IMR-90 (cell line): ENCODE data around the gene DNAJC27. TPM values are rescaled to one million over a fixed set of nuclear protein-coding genes. Genes with fewer than 3 reads are reported as not detected.

ENCODE experiments used
- ATAC-seq: fragments of 200-7000 bp; cut with Tn5 transposase; 2 replicates; pipeline ENCODE4 v1.9.1; 2020; ENCODE audit warnings: low read depth, mild to moderate bottlenecking, moderate library complexity
- BruUV-seq: library from RNA; stranded (reverse); fragments of 400-500 nt; replicated peaks from 2 replicates; lab custom pipeline; 2021; lab: Mats Ljungman, UMichigan
- CTCF ChIA-PET: fragments of 300-600 bp; formaldehyde crosslinking; extraction: SDS; loops from one replicate; lab custom pipeline; 2021; ENCODE audit warnings: antibody characterized with exemption; lab: Yijun Ruan, JAX
- POLR2A ChIA-PET: fragments of 300-600 bp; sonication (Branson Sonifier 250); formaldehyde crosslinking; loops from one replicate; lab custom pipeline; 2022; ENCODE audit warnings: antibody characterized with exemption; ENCODE audit not compliant: unreplicated experiment; lab: Charles Lee
- DNase-seq: peaks from one replicate; pipeline ENCODE4 v3.0.0; 2013
- H2AFZ ChIP-seq: replicated peaks from 2 replicates; pipeline ENCODE3; 2013; ENCODE audit warnings: low read length, mild to moderate bottlenecking; ENCODE audit not compliant: poor library complexity
- H2AK5ac ChIP-seq: 2 replicates; pipeline ENCODE4 v1.6.1; 2013; ENCODE audit warnings: low read depth, low read length, inconsistent platforms
- H2AK9ac ChIP-seq: replicated peaks from 2 replicates; pipeline ENCODE3; 2013; ENCODE audit warnings: mild to moderate bottlenecking, low read depth, low read length, moderate library complexity; ENCODE audit not compliant: poor library complexity
- H2BK120ac ChIP-seq: 2 replicates; pipeline ENCODE4 v1.6.1; 2013; ENCODE audit warnings: low read depth, low read length, inconsistent platforms
- H2BK15ac ChIP-seq: 3 replicates; pipeline ENCODE4 v1.6.1; 2013; ENCODE audit warnings: low read depth, low read length, inconsistent platforms
- H2BK20ac ChIP-seq: 2 replicates; pipeline ENCODE4 v1.6.1; 2013; ENCODE audit warnings: low read depth, mild to moderate bottlenecking, inconsistent platforms, low read length, moderate library complexity
- H2BK5ac ChIP-seq: 2 replicates; pipeline ENCODE4 v1.6.1; 2013; ENCODE audit warnings: mild to moderate bottlenecking, low read depth, low read length, inconsistent platforms; ENCODE audit not compliant: poor library complexity, severe bottlenecking
- H3K14ac ChIP-seq: replicated peaks from 2 replicates; pipeline ENCODE4 v1.6.1; 2013; ENCODE audit warnings: low read depth, low read length, inconsistent platforms
- H3K18ac ChIP-seq: 2 replicates; pipeline ENCODE4 v1.6.1; 2013; ENCODE audit warnings: low read depth, low read length, control low read depth
- H3K23ac ChIP-seq: 2 replicates; pipeline ENCODE4 v1.6.1; 2013; ENCODE audit warnings: low read depth, low read length, inconsistent platforms
- H3K27ac ChIP-seq: 2 replicates; pipeline ENCODE4 v1.5.1; 2013; ENCODE audit warnings: mild to moderate bottlenecking, control low read depth, low read length; ENCODE audit not compliant: insufficient read depth
- H3K27me3 ChIP-seq: 2 replicates; pipeline ENCODE4 v1.6.1; 2013; ENCODE audit warnings: low read length; ENCODE audit not compliant: control insufficient read depth, insufficient read depth
- H3K36me3 ChIP-seq: 2 replicates; pipeline ENCODE4 v1.6.1; 2013; ENCODE audit warnings: low read length, mixed read lengths; ENCODE audit not compliant: control insufficient read depth, insufficient read depth
- H3K4ac ChIP-seq: 2 replicates; pipeline ENCODE4 v1.6.1; 2013; ENCODE audit warnings: low read depth, low read length, inconsistent platforms
- H3K4me1 ChIP-seq: 2 replicates; pipeline ENCODE4 v1.6.1; 2013; ENCODE audit warnings: low read length, mixed read lengths; ENCODE audit not compliant: control insufficient read depth, insufficient read depth
- H3K4me2 ChIP-seq: 2 replicates; pipeline ENCODE4 v1.6.1; 2013; ENCODE audit warnings: low read depth, mild to moderate bottlenecking, control low read depth, low read length, moderate library complexity
- H3K4me3 ChIP-seq: 2 replicates; pipeline ENCODE4 v1.5.1; 2013; ENCODE audit warnings: low read depth, mild to moderate bottlenecking, control low read depth, low read length, moderate library complexity; ENCODE audit not compliant: insufficient read depth
- H3K56ac ChIP-seq: 2 replicates; pipeline ENCODE4 v1.6.1; 2013; ENCODE audit warnings: low read length, inconsistent platforms; ENCODE audit not compliant: insufficient read depth; ENCODE audit errors: extremely low read depth
- H3K79me1 ChIP-seq, 2 experiments: 2 replicates each; pipeline ENCODE4 v1.6.1; 2013; ENCODE audit warnings: low read length in 2 of 2, inconsistent platforms in 1 of 2, low read depth in 1 of 2
- H3K9ac ChIP-seq: 2 replicates; pipeline ENCODE4 v1.6.1; 2013; ENCODE audit warnings: low read depth, low read length, control low read depth
- H3K9me1 ChIP-seq: 2 replicates; pipeline ENCODE4 v1.6.1; 2013; ENCODE audit warnings: low read length, inconsistent platforms; ENCODE audit not compliant: insufficient read depth
- H3K9me3 ChIP-seq: 2 replicates; pipeline ENCODE4 v1.6.1; 2013; ENCODE audit warnings: low read length; ENCODE audit not compliant: control insufficient read depth, insufficient read depth
- H4K20me1 ChIP-seq: 2 replicates; pipeline ENCODE4 v1.6.1; 2013; ENCODE audit warnings: low read length, inconsistent platforms; ENCODE audit not compliant: insufficient read depth
- H4K5ac ChIP-seq: 2 replicates; pipeline ENCODE4 v1.6.1; 2013; ENCODE audit warnings: mild to moderate bottlenecking, low read depth, low read length, control low read depth
- H4K8ac ChIP-seq, 2 experiments: 2 replicates each; pipeline ENCODE4 v1.6.1; 2013; ENCODE audit warnings: low read depth in 2 of 2, low read length in 2 of 2, control low read depth in 1 of 2, inconsistent platforms in 1 of 2
- H4K91ac ChIP-seq: 2 replicates; pipeline ENCODE4 v1.6.1; 2013; ENCODE audit warnings: low read depth, low read length, inconsistent platforms; ENCODE audit not compliant: insufficient read depth
- CEBPB ChIP-seq: IDR thresholded peaks from 2 replicates; pipeline ENCODE4 v1.6.1; 2012; ENCODE audit warnings: low read depth, low read length, improper control_type of control experiment
- POLR2A ChIP-seq: IDR thresholded peaks from 2 replicates; pipeline ENCODE4 v1.6.1; 2012; ENCODE audit warnings: mild to moderate bottlenecking, low read depth, low read length
- WGBS, 2 experiments: methylation state at CpG; one replicate each; pipeline versions ENCODE4 v1.1.5 to v1.1.7; 2013; ENCODE audit warnings: missing lambda C conversion rate in 2 of 2; ENCODE audit not compliant: insufficient read length in 1 of 2; ENCODE audit errors: extremely low coverage in 2 of 2; 5-methylcytosine and 5-hydroxymethylcytosine counted together
- dilution Hi-C: fragments of 300-500 bp; cut with HindIII; formaldehyde crosslinking; loops from one replicate; pipeline ENCODE4 v1.14.3; 2018; ENCODE audit warnings: low sequenced_read_pairs; ENCODE audit not compliant: unreplicated experiment
- in situ Hi-C: fragments of 300-500 bp; cut with MboI; formaldehyde crosslinking; loops from 3 replicates; pipeline ENCODE4 v1.14.3; 2019; ENCODE audit warnings: low sequenced_read_pairs, inconsistent platforms, mixed read lengths
- intact Hi-C: fragments of 100-400 bp; cut with micrococcal nuclease; formaldehyde crosslinking; loops from 2 replicates; pipeline ENCODE4 v1.10.0; 2022
- polyA plus RNA-seq, 3 experiments: library from polyadenylated mRNA; depleted of rRNA; stranded (reverse); fragments of >200 nt; gene quantifications; 2 replicates each; pipeline ENCODE4 v1.2.3, GENCODE V29; 2012; ENCODE audit warnings: low replicate concordance in 1 of 3
- total RNA-seq: library from RNA; depleted of rRNA; stranded (reverse); fragments of >200 nt; gene quantifications from 2 replicates; pipeline ENCODE4 v1.2.3, GENCODE V29; 2012

Gene DNAJC27
- total and polyA plus RNA-seq, 2 of the 4 experiments (the other 2 are of a cell fraction): 1.6 to 2.0 TPM

GRCh38 chr2:24977631-24978030 is 5.9 kb upstream of the DNAJC27 start:
- Histone ChIP-seq H3K27me3 (no peaks in the 10 kb centered on the region), H3K27ac (no peak overlapping the region), H3K14ac (no peak overlapping the region), H2AFZ (no peak overlapping the region), H3K23ac (no peak overlapping the region), H3K18ac (no peak overlapping the region), H4K5ac (no peak overlapping the region), H4K91ac (no peak overlapping the region), H3K9ac (no peak overlapping the region), H2AK9ac (no peak overlapping the region), H3K9me3 (no peaks in the 10 kb centered on the region), H4K8ac (no peak overlapping the region), H2BK15ac (no peak overlapping the region), H2BK120ac (no peak overlapping the region), H3K4me3 (no peak overlapping the region), H3K9me1 (no peaks in the 10 kb centered on the region), H3K4me1 (no peaks in the 10 kb centered on the region), H3K36me3 (no peaks in the 10 kb centered on the region), H3K4me2 (no peak overlapping the region), H3K56ac (no peak overlapping the region), H2BK5ac (no peak overlapping the region), H2BK20ac (no peak overlapping the region), H4K20me1 (no peaks in the 10 kb centered on the region), H3K79me1 (peaks cover under 1 to 2% of the 10 kb centered on the region in 2 experiments; a peak in 3 of 4 replicates), H3K4ac (no peak overlapping the region), H2AK5ac (no peak overlapping the region)
- TF ChIP-seq CEBPB: no peak
- no peak for TF ChIP-seq POLR2A
- DNase-seq: no peak
- CTCF ChIA-PET: interaction anchor here (0.5 kb wide), 1 partner anchor 8 kb away, joined by 3 read pairs; no protein-coding TSS in a partner anchor
- no TSS peak for BruUV-seq
- no CpG with 5 or more reads among the region's 2 CpGs for WGBS, 2 experiments
- in situ Hi-C loops (loop anchor here (5.0 kb wide), 1 partner anchor 215 kb away; no protein-coding TSS in a partner anchor), intact Hi-C loops (no loop called here), dilution Hi-C loops (no loop called here)
- no peak for ATAC-seq
- POLR2A ChIA-PET: no interaction called here
